IMR-90 (cell line): ENCODE data around the gene CELA2B. TPM values are rescaled to one million over a fixed set of nuclear protein-coding genes. Genes with fewer than 3 reads are reported as not detected.

ENCODE experiments used
- ATAC-seq: fragments of 200-7000 bp; cut with Tn5 transposase; 2 replicates; pipeline ENCODE4 v1.9.1; 2020; ENCODE audit warnings: low read depth, mild to moderate bottlenecking, moderate library complexity
- BruUV-seq: library from RNA; stranded (reverse); fragments of 400-500 nt; replicated peaks from 2 replicates; lab custom pipeline; 2021; lab: Mats Ljungman, UMichigan
- CTCF ChIA-PET: fragments of 300-600 bp; formaldehyde crosslinking; extraction: SDS; loops from one replicate; lab custom pipeline; 2021; ENCODE audit warnings: antibody characterized with exemption; lab: Yijun Ruan, JAX
- POLR2A ChIA-PET: fragments of 300-600 bp; sonication (Branson Sonifier 250); formaldehyde crosslinking; loops from one replicate; lab custom pipeline; 2022; ENCODE audit warnings: antibody characterized with exemption; ENCODE audit not compliant: unreplicated experiment; lab: Charles Lee
- DNase-seq: peaks from one replicate; pipeline ENCODE4 v3.0.0; 2013
- H2AFZ ChIP-seq: replicated peaks from 2 replicates; pipeline ENCODE3; 2013; ENCODE audit warnings: low read length, mild to moderate bottlenecking; ENCODE audit not compliant: poor library complexity
- H2AK5ac ChIP-seq: 2 replicates; pipeline ENCODE4 v1.6.1; 2013; ENCODE audit warnings: low read depth, low read length, inconsistent platforms
- H2AK9ac ChIP-seq: replicated peaks from 2 replicates; pipeline ENCODE3; 2013; ENCODE audit warnings: mild to moderate bottlenecking, low read depth, low read length, moderate library complexity; ENCODE audit not compliant: poor library complexity
- H2BK120ac ChIP-seq: 2 replicates; pipeline ENCODE4 v1.6.1; 2013; ENCODE audit warnings: low read depth, low read length, inconsistent platforms
- H2BK15ac ChIP-seq: 3 replicates; pipeline ENCODE4 v1.6.1; 2013; ENCODE audit warnings: low read depth, low read length, inconsistent platforms
- H2BK20ac ChIP-seq: 2 replicates; pipeline ENCODE4 v1.6.1; 2013; ENCODE audit warnings: low read depth, mild to moderate bottlenecking, inconsistent platforms, low read length, moderate library complexity
- H2BK5ac ChIP-seq: 2 replicates; pipeline ENCODE4 v1.6.1; 2013; ENCODE audit warnings: mild to moderate bottlenecking, low read depth, low read length, inconsistent platforms; ENCODE audit not compliant: poor library complexity, severe bottlenecking
- H3K14ac ChIP-seq: replicated peaks from 2 replicates; pipeline ENCODE4 v1.6.1; 2013; ENCODE audit warnings: low read depth, low read length, inconsistent platforms
- H3K18ac ChIP-seq: 2 replicates; pipeline ENCODE4 v1.6.1; 2013; ENCODE audit warnings: low read depth, low read length, control low read depth
- H3K23ac ChIP-seq: 2 replicates; pipeline ENCODE4 v1.6.1; 2013; ENCODE audit warnings: low read depth, low read length, inconsistent platforms
- H3K27ac ChIP-seq: 2 replicates; pipeline ENCODE4 v1.5.1; 2013; ENCODE audit warnings: mild to moderate bottlenecking, control low read depth, low read length; ENCODE audit not compliant: insufficient read depth
- H3K27me3 ChIP-seq: 2 replicates; pipeline ENCODE4 v1.6.1; 2013; ENCODE audit warnings: low read length; ENCODE audit not compliant: control insufficient read depth, insufficient read depth
- H3K36me3 ChIP-seq: 2 replicates; pipeline ENCODE4 v1.6.1; 2013; ENCODE audit warnings: low read length, mixed read lengths; ENCODE audit not compliant: control insufficient read depth, insufficient read depth
- H3K4ac ChIP-seq: 2 replicates; pipeline ENCODE4 v1.6.1; 2013; ENCODE audit warnings: low read depth, low read length, inconsistent platforms
- H3K4me1 ChIP-seq: 2 replicates; pipeline ENCODE4 v1.6.1; 2013; ENCODE audit warnings: low read length, mixed read lengths; ENCODE audit not compliant: control insufficient read depth, insufficient read depth
- H3K4me2 ChIP-seq: 2 replicates; pipeline ENCODE4 v1.6.1; 2013; ENCODE audit warnings: low read depth, mild to moderate bottlenecking, control low read depth, low read length, moderate library complexity
- H3K4me3 ChIP-seq: 2 replicates; pipeline ENCODE4 v1.5.1; 2013; ENCODE audit warnings: low read depth, mild to moderate bottlenecking, control low read depth, low read length, moderate library complexity; ENCODE audit not compliant: insufficient read depth
- H3K56ac ChIP-seq: 2 replicates; pipeline ENCODE4 v1.6.1; 2013; ENCODE audit warnings: low read length, inconsistent platforms; ENCODE audit not compliant: insufficient read depth; ENCODE audit errors: extremely low read depth
- H3K79me1 ChIP-seq, 2 experiments: 2 replicates each; pipeline ENCODE4 v1.6.1; 2013; ENCODE audit warnings: low read length in 2 of 2, inconsistent platforms in 1 of 2, low read depth in 1 of 2
- H3K9ac ChIP-seq: 2 replicates; pipeline ENCODE4 v1.6.1; 2013; ENCODE audit warnings: low read depth, low read length, control low read depth
- H3K9me1 ChIP-seq: 2 replicates; pipeline ENCODE4 v1.6.1; 2013; ENCODE audit warnings: low read length, inconsistent platforms; ENCODE audit not compliant: insufficient read depth
- H3K9me3 ChIP-seq: 2 replicates; pipeline ENCODE4 v1.6.1; 2013; ENCODE audit warnings: low read length; ENCODE audit not compliant: control insufficient read depth, insufficient read depth
- H4K20me1 ChIP-seq: 2 replicates; pipeline ENCODE4 v1.6.1; 2013; ENCODE audit warnings: low read length, inconsistent platforms; ENCODE audit not compliant: insufficient read depth
- H4K5ac ChIP-seq: 2 replicates; pipeline ENCODE4 v1.6.1; 2013; ENCODE audit warnings: mild to moderate bottlenecking, low read depth, low read length, control low read depth
- H4K8ac ChIP-seq, 2 experiments: 2 replicates each; pipeline ENCODE4 v1.6.1; 2013; ENCODE audit warnings: low read depth in 2 of 2, low read length in 2 of 2, control low read depth in 1 of 2, inconsistent platforms in 1 of 2
- H4K91ac ChIP-seq: 2 replicates; pipeline ENCODE4 v1.6.1; 2013; ENCODE audit warnings: low read depth, low read length, inconsistent platforms; ENCODE audit not compliant: insufficient read depth
- BHLHE40 ChIP-seq: fragments of 150-350 bp; IDR thresholded peaks from 2 replicates; pipeline ENCODE4 v1.6.1; 2016; ENCODE audit warnings: mild to moderate bottlenecking, low read depth, low read length
- CHD1 ChIP-seq: IDR thresholded peaks from 2 replicates; pipeline ENCODE4 v1.6.1; 2012; ENCODE audit warnings: low read depth, low read length, improper control_type of control experiment
- RFX5 ChIP-seq: IDR thresholded peaks from 2 replicates; pipeline ENCODE4 v1.8.0; 2012; ENCODE audit warnings: low read depth, mild to moderate bottlenecking, low read length, moderate library complexity
- USF2 ChIP-seq: fragments of 150-350 bp; IDR thresholded peaks from 2 replicates; pipeline ENCODE4 v1.6.1; 2017; ENCODE audit warnings: mild to moderate bottlenecking, antibody characterized with exemption, low read length, low read depth
- WGBS, 2 experiments: methylation state at CpG; one replicate each; pipeline versions ENCODE4 v1.1.5 to v1.1.7; 2013; ENCODE audit warnings: missing lambda C conversion rate in 2 of 2; ENCODE audit not compliant: insufficient read length in 1 of 2; ENCODE audit errors: extremely low coverage in 2 of 2; 5-methylcytosine and 5-hydroxymethylcytosine counted together
- dilution Hi-C: fragments of 300-500 bp; cut with HindIII; formaldehyde crosslinking; loops from one replicate; pipeline ENCODE4 v1.14.3; 2018; ENCODE audit warnings: low sequenced_read_pairs; ENCODE audit not compliant: unreplicated experiment
- in situ Hi-C: fragments of 300-500 bp; cut with MboI; formaldehyde crosslinking; loops from 3 replicates; pipeline ENCODE4 v1.14.3; 2019; ENCODE audit warnings: low sequenced_read_pairs, inconsistent platforms, mixed read lengths
- intact Hi-C: fragments of 100-400 bp; cut with micrococcal nuclease; formaldehyde crosslinking; loops from 2 replicates; pipeline ENCODE4 v1.10.0; 2022
- polyA plus RNA-seq, 3 experiments: library from polyadenylated mRNA; depleted of rRNA; stranded (reverse); fragments of >200 nt; gene quantifications; 2 replicates each; pipeline ENCODE4 v1.2.3, GENCODE V29; 2012; ENCODE audit warnings: low replicate concordance in 1 of 3
- total RNA-seq: library from RNA; depleted of rRNA; stranded (reverse); fragments of >200 nt; gene quantifications from 2 replicates; pipeline ENCODE4 v1.2.3, GENCODE V29; 2012
- TF ChIP-seq, protein P1 (sequence below): conservative IDR thresholded peaks from 2 replicates; pipeline ENCODE4 v1.5.1; 2012; ENCODE audit warnings: mild to moderate bottlenecking, low read depth, low read length, improper control_type of control experiment
- TF ChIP-seq, protein P2 (sequence below): fragments of 150-350 bp; IDR thresholded peaks from 2 replicates; pipeline ENCODE4 v1.6.1; 2016; ENCODE audit warnings: low read depth, mild to moderate bottlenecking, low read length, moderate library complexity, borderline replicate concordance

CELA2B gene
- total and polyA plus RNA-seq, 2 of the 4 experiments (the other 2 are of a cell fraction): not detected

GRCh38 chr1:15431571-15431948, 44.3 kb upstream of the CELA2B start:
- peaks cover 5% of the 10 kb centered on the region; the same call in 1 of the 2 replicates for H3K36me3 ChIP-seq
- peak overlapping the region; percentile 69; the same call in 1 of the 2 replicates for H2BK20ac ChIP-seq
- H2BK5ac ChIP-seq: no peak overlapping the region
- no peaks in the 10 kb centered on the region for H3K9me3 ChIP-seq
- H3K9me1 ChIP-seq: peaks cover 12% of the 10 kb centered on the region
- no peak overlapping the region for H3K4me2 ChIP-seq
- no peak overlapping the region for H3K56ac ChIP-seq
- intact Hi-C loops: loop anchor here (1.0 to 2.0 kb wide), 3 partner anchors 108 to 279 kb away; partner anchors contain the start of gene TMEM51
- no peak overlapping the region for H4K91ac ChIP-seq
- peak overlapping the region; percentile 99 for H2AK5ac ChIP-seq
- H3K4ac ChIP-seq: 0 out of 2 replicates have a peak overlapping the region, but pooled peaks have one; percentile 67
- no peak overlapping the region for H3K18ac ChIP-seq
- ATAC-seq: no peak
- dilution Hi-C loops: no loop called here
- H4K8ac ChIP-seq: no peak overlapping the region
- no peak overlapping the region for H4K5ac ChIP-seq
- no peak overlapping the region for H3K14ac ChIP-seq
- H3K79me1 ChIP-seq: peaks cover 0 to 4% of the 10 kb centered on the region in 2 experiments; a peak in 1 of 4 replicates
- H3K4me1 ChIP-seq: peaks cover 24% of the 10 kb centered on the region
- H3K9ac ChIP-seq: no peak overlapping the region
- TF ChIP-seq CHD1 (no peak), BHLHE40 (no peak), RFX5 (no peak), USF2 (no peak)
- TF ChIP-seq, protein P1, sequence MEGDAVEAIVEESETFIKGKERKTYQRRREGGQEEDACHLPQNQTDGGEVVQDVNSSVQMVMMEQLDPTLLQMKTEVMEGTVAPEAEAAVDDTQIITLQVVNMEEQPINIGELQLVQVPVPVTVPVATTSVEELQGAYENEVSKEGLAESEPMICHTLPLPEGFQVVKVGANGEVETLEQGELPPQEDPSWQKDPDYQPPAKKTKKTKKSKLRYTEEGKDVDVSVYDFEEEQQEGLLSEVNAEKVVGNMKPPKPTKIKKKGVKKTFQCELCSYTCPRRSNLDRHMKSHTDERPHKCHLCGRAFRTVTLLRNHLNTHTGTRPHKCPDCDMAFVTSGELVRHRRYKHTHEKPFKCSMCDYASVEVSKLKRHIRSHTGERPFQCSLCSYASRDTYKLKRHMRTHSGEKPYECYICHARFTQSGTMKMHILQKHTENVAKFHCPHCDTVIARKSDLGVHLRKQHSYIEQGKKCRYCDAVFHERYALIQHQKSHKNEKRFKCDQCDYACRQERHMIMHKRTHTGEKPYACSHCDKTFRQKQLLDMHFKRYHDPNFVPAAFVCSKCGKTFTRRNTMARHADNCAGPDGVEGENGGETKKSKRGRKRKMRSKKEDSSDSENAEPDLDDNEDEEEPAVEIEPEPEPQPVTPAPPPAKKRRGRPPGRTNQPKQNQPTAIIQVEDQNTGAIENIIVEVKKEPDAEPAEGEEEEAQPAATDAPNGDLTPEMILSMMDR: no peak
- TF ChIP-seq, protein P2, sequence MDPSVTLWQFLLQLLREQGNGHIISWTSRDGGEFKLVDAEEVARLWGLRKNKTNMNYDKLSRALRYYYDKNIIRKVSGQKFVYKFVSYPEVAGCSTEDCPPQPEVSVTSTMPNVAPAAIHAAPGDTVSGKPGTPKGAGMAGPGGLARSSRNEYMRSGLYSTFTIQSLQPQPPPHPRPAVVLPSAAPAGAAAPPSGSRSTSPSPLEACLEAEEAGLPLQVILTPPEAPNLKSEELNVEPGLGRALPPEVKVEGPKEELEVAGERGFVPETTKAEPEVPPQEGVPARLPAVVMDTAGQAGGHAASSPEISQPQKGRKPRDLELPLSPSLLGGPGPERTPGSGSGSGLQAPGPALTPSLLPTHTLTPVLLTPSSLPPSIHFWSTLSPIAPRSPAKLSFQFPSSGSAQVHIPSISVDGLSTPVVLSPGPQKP: no peak
- ChIA-PET POLR2A (interaction anchor here (0.6 kb wide), 1 partner anchor 48 kb away, joined by 10 read pairs; no protein-coding TSS in a partner anchor), CTCF (interaction anchor here (0.6 to 2.2 kb wide), 3 partner anchors 10 to 108 kb away, joined by 3 to 25 read pairs (median 5); no protein-coding TSS in a partner anchor)
- H3K4me3 ChIP-seq: no peak overlapping the region
- in situ Hi-C loops: no loop called here
- WGBS, 2 experiments: no CpG with 5 or more reads among the region's 4 CpGs
- H3K23ac ChIP-seq: no peak overlapping the region
- no peak overlapping the region for H3K27ac ChIP-seq
- no peak overlapping the region for H2BK120ac ChIP-seq
- no peaks in the 10 kb centered on the region for H3K27me3 ChIP-seq
- peak overlapping the region; percentile 80; the same call in 1 of the 3 replicates for H2BK15ac ChIP-seq
- no peak for DNase-seq
- H2AFZ ChIP-seq: no peak overlapping the region
- H2AK9ac ChIP-seq: no peak overlapping the region
- peaks cover 7% of the 10 kb centered on the region for H4K20me1 ChIP-seq
- BruUV-seq: no TSS peak
